MM.1S (cell line): Measurements from ENCODE around the gene CCDC134.

Experiments
- CTCF ChIP-seq: fragments of 300-600 bp; sonication (generic); IDR thresholded peaks from 2 replicates; pipeline ENCODE4 v1.5.1; 2016; ENCODE audit warnings: antibody characterized with exemption, low read length, mixed read lengths
- EZH2 ChIP-seq: fragments of 300-600 bp; sonication (generic); optimal IDR thresholded peaks from 2 replicates; pipeline ENCODE3; 2017; ENCODE audit warnings: low read depth, mild to moderate bottlenecking, antibody characterized with exemption, low read length, mixed read lengths
- EZH2phosphoT487 ChIP-seq: fragments of 300-600 bp; sonication (generic); IDR thresholded peaks from 2 replicates; pipeline ENCODE4 v1.6.1; 2018; ENCODE audit warnings: antibody characterized with exemption, low read length

- TF ChIP-seq EZH2phosphoT487 (no peak), CTCF (no peak), EZH2 (no peak)
These were observed 42.8 kb downstream of the CCDC134 start for GRCh38 chr22:41842996-41843970.
